ENCODE measurements around the gene ST6GALNAC3.

Gene ST6GALNAC3

DNA sequence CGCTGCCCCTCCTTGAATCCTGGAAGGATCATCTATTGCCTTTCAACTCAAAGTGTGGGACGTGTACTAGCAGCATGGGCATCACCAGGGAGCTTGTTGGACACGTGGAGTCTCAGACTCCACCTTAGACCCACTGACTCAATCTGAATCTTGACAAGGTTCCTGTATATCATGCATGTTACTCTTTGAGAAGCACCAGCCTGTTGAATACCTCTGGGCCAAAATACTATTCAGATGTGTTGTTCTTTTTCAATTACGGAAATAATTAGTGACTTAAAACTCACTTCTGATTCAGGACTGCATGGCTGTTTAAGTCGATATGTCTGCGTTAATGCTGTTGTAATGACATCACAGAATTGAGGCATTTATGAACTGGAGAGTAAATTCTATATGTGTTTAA is 70.8 kb downstream of the ST6GALNAC3 start:
- DNase-seq: no peak

DNA sequence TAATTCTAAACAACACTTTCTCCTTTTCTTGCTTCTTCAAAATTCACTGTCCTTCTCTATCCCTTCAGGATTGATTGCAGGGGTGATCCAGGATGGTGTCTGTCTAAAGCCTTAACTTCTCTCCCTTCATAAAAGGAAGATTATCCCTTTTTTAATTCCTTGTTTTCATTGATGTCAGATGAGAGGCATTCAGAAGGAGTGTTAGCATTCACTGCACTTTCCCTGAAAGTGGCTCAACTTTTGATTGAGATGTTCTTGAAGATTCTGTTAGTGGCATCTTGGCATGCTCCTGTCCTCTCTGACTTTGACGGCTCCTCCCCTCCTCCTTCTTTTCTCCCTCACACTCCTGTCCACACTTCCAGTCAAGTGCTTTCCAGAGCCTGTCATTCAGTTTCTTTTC is 71.6 kb downstream of the ST6GALNAC3 start:
- DNase-seq: no peak

DNA sequence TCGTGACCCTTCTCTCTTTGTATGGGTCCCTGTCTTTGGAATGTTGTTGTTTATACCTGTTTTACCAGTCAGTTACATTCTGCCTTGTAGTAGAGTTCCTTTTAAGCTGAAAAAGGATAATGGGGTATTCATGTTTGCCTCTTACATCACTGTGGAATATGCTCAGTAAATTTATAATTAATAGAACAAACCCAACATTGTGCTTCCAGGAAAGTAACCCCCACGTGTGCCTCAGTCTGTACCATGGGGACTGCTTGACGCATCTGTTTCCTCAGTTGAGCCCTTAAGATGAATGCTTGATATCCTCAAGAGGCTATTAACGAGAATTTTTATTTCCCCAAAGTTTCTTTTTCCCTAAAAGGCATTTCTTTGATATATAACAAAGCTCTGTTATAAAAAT is 73.4 kb downstream of the ST6GALNAC3 start:
- DNase-seq: no peak

DNA sequence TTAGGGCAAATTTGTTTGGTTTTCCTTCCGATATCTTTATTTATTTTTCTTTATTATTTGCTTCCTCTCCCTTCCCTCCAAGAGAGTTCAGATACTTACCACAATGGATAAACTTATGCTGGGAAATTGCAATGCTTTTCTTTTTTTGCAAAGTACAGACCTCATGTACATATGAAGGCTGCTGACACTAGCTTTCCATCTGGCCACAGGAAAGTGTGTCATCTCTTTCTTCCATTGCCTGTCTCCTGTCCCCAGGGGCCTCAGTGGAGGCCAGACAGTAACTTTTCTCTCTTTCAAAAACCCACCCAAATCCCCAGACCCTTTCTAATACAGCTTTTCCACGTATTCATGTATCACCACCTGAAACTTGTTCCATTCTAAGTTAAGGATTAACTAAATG is 73.9 kb downstream of the ST6GALNAC3 start:
- DNase-seq: no peak

DNA sequence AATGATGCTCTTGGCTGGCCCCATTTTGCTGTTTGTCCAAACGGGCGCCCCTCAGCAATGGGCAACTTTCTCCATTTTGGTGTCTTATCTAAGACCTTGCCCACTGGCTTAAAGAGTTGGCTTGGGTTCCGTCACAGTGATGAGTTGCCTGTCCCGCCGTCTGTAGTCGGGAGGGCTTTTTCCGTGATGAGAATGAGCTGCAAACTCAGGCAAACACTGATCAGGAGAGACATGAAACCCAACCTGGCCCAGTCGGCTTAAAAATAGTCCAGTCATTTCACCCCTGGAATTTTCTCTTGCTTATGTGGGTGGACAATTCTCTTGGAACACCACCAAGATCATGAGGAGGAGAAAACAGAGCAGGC is 79.3 kb downstream of the ST6GALNAC3 start:
- DNase-seq: no peak

DNA sequence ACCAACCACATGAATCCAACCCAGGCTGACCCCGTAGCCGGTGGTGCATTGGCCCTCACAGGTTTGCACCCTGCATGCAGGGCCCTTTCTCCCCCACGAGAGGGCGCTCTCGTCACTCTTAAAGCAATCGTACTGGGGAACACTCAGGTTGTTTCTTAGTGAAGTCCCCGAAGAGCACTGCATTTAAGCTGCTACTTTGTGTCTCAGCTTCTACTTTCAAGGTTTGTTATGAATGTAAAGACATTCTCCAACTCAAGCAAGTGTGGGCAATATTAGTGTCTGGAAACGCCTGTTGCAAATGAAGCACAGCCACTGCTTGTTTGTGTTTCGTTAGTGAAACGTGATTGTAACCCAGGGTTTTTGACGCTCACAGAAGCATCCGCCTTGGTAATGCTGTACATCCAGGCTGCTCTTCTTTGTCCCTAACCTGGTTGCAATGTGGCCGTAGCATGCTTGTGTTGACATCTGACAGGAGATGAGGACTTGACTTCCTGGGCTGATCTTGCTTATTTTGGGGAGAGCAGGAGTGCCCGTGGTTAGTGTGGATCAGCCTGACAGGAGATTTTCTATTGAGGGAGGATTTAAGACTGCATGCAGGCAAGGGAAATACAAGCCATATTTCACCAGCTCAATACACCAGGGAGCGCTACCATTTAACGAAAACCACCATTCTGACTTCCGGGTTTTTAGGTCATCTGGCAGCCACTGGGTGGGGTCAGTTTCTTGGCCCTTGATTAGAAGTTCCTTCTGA is 79.8 kb downstream of the ST6GALNAC3 start:
- DNase-seq: peak; percentile 79

DNA sequence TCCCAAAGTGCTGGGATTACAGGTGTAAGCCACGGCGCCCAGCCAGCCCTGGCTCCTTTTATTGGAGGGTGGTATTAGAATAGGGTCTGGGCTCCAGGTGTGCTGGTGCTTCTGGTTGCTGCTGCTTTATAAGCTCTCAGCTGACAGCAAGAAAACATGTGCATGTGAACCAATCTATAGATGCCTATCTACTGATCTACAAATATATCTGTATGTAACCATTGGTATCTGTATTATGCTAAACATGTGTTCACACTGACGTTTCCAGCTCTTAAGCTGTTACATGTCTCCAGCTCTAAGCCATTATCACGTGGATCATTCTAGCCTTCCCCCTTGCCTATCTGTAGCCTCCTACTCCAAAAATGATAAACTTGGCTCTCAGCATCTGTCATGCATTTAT is 82.4 kb downstream of the ST6GALNAC3 start:
- DNase-seq: no peak

DNA sequence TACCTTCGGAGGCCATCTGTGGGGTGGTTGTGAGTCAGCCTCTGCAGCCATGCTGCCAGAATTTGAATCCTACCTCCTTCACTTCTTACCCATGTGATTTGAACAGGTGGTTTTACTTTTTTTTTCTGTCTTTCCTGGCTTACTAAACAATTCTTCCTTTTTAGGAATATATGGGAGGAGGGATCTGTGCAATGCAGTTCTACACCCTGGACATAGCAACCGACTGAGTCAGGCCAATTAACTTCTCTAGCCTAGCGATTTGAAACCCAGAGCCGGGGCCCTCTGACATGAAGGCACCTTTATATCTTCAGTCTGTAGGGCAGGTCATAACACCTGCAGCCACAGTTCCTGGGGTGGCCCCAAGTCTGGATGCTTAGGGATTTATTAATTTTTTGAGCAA is 83.6 kb downstream of the ST6GALNAC3 start:
- no peak for DNase-seq

DNA sequence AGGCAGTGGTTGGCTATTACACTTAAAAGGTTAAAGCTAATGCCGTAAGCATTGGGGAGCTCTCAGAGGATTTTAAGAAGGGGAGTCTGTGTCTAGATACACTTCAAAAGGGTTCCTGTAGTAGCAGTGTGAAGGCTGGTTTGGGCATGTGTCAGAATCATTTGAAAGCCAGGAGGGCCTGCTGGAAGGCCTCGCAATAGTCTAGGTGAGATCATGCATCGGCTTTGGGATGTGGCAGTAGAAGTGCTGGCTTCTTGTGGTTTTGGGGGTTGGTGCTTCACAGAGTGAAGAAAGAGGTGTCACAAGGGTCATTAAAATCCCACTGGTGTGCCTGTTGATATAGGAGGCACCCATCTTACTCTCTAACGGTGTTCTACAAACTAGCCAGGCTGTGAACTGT is 85.7 kb downstream of the ST6GALNAC3 start:
- no peak for DNase-seq

DNA sequence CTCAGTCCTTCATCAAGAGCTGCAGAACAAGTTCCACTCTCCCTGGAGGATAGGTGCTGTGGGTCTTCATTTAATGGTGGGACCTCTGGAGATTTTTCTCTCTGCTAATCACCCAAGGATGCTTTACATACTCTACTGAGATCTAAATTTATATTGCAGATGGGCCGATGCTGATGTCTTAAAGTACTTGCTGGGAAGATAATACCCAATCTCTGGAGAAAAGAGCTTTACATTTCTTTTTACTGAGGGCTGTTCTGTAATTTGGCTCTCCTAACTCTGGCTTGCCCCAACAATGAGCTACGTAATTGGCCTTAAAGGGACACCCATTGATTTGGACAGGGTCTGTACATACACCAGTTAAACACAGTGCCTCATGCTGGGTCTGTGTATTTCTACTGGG is 86.9 kb downstream of the ST6GALNAC3 start:
- DNase-seq: no peak

DNA sequence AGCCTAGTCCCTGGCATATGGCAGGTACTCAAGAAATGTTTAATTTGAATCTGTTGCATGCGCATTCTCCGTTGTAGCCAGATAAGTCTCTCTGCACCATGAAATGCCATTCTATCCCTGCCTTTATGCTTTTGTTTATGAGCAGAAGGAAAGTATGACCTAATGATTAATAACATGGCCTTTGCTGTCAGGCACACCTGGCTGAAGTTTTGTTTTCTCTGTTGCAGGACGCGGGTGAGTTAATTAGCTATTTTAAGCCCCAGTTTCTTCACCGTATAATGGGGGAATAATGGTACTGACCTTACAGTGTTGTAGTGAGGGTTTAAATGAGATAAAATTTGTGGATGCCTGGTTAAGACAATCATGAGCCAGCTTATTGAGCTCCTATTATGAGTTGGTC is 87.7 kb downstream of the ST6GALNAC3 start:
- no peak for DNase-seq

DNA sequence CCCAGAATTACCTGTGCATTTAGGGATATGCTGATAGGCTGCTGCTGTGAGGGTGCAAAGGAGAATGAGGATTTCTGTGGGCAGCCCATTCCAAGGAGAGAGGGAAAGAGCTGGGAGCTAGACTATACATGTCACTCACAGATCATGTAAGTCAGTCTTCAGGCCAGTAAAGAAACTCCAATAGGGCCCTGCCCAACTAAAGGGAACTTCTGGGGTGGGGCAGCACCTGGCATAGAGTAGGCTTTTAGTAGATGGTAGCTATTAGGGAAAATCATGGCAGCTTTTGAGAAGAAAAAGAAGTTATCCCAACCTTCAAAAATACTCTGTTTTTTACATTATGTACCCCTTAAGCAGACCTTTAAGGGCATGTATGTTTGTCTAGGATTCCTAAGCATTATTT is 89.6 kb downstream of the ST6GALNAC3 start:
- no peak for DNase-seq

DNA sequence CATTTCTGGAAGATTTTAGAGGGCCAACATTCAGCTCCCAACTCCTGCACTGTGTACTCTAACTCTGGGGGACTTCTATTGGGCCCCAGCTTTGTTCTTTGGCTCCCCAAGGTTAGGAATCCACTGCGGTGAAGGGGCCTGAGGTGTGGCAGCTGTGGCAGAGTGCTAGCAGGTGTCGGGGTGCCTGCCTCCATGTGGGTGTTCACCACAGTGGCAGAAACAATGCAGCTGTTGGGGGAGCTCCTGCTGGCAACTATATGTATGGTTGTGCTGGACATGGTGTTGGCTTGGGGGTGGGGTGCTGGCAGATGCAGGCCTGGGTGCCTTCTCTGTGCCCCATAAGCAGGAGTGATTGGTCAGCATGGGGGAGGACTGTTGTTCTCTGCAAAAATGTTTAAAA is 95.5 kb downstream of the ST6GALNAC3 start:
- DNase-seq: no peak

DNA sequence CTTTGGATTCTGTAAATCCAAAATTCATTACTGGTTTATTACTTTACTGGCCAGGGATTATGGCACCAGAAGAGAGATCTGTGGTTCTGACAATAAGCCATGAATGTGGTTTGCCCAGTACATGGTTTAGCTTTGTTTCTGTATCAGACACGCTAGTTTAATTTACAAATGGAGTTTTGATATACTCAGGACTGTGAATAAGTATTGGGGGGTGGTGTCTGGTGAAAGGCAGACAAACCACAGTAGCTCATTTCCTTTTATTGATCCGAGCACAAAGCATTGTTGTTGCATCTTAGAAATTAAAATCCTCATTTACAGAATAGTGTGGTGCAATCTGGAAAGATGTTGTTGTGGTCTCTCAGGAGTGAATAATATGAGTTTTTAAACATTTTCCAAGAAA is 96.0 kb downstream of the ST6GALNAC3 start:
- DNase-seq: no peak

DNA sequence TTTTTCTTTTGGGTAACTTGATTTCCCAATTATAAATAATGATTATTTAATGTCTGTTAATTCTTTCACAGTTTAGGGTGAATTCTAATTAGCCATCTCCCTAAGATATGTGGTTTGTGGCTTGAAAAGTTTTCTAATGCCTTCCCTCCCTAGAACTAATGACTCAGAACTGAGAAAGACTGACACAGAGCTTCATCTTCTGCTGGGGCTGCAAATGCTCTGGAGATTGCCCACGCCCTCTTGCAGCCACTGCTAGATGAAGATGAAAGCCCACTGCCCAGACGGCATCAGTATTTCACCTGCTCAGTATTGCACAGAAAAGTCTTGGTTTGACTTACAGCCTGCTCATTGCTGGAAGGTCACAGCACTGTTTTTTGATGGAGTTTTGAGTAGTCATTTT is 101.5 kb downstream of the ST6GALNAC3 start:
- DNase-seq: no peak

DNA sequence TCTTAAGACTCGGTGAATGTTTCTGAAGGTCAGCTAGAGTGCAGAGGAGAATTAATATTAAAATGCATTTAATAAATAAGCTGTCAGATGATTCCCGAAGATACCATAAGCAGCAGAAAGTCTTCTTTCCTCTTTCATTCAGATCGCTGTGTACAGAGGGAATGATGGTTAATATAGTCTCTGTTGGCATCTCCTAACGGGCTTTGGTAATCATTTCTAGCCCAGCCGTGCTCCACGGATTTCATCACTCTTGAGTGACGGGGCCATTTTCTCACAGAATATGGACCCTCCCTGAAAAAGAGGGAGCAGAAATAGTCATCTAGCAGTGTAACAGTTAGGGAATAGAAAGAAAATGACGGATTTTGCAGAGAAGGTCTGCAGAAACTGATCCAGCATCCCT is 103.1 kb downstream of the ST6GALNAC3 start:
- DNase-seq: no peak

DNA sequence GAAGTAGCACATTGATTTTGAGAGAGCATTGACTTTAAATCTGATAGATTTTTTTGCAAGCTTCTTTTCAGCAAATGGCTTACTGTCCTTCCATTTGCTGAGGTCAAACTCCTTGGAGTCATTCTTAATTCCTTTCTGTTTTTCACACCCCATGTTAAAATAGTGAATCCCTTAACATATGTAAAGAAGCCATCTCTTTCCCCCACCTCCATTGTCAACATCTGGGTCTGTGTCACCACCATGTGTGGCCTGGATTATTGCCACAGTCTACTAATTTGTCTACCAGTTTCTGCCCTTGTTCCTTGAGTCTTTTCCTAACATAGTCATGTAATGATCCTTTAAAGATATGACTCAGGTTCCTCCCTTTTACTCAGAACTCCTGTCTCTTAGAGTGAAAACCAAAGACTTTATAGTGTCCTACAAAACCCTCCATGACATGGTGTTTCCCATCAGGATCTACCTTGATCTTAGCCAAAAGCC is 104.7 kb downstream of the ST6GALNAC3 start:
- DNase-seq: no peak

DNA sequence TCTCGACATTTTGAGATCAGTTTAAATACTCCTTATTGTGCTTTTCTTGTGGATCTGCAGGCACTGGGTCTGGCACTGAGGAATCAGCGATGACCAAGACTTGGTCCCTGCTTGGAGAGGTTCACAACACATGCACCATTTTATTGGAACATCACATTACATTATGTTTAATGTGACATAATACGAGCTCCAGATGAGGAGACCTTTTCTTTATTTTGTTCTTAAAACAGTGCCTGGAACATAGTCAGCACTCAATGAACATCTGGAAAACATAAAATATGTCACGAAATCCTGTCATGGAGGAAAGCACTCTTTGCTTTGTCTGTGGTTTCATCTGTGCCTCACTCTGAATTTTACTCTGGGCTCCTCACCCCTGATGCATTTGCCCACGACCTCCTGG is 110.7 kb downstream of the ST6GALNAC3 start:
- DNase-seq: no peak

DNA sequence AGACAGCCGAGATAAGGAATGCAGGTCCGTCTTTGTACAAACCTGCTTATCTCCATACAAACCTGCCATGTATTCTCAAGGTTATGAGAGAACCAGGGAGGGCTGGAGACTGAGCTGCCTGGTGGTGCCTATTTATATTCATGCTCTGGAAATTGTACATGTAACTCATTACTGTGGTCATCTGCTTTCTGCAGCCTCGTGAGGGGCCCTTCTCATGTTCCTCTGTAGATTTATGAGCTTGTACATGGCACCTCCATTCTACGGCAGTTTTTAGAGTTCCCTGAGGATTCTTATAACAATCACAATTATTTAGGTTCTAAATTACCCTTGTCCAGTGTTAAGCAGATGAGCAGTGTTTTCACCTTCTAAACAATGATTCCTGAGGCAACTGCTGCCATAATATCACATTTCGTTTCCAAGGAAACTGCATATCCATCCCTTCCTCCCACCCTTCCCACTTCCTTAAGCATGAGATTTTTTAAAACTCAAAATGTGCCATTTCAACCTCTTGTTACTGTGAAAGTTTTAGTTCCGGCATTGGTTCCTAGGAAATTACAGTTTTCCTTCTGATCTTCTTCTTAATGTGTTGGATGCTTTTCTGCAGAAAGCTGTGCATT is 112.1 kb downstream of the ST6GALNAC3 start:
- DNase-seq: no peak

DNA sequence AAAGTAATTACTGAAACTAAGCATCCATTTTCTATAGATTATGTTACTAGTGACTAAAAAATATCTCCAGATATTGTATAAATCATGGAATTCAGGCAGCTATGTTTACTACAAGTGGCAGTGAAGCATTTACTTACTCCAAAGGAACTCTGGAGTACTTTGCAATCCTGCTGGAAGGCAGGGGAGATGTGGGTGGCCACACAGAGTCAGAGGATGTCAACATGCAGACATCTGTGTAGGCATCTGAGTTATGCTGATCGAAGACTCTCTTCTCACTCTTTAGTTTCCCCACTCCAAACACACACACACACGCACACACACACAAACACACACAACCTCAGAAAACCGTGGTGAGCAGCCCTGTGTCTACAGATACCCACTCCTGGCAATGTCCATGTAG is 112.9 kb downstream of the ST6GALNAC3 start:
- DNase-seq: no peak

DNA sequence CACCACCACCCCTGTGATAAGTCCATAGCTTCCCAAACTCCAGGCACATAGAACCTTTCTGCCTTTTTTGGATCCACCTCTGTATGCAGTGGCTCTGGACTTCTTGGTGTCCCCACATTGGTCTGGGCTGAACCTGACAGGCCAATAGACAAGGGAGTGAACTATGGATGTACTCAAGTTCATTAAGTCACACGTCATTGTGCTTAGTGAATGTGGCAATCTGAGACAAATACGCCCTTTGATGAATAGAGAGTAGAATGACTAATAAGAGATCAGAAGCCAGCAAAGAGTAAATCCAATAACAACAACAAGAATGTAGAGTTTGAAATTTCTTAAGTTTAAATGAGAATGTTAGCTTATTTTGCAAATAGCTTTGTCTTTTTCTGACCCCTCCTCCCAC is 114.8 kb downstream of the ST6GALNAC3 start:
- DNase-seq: no peak

DNA sequence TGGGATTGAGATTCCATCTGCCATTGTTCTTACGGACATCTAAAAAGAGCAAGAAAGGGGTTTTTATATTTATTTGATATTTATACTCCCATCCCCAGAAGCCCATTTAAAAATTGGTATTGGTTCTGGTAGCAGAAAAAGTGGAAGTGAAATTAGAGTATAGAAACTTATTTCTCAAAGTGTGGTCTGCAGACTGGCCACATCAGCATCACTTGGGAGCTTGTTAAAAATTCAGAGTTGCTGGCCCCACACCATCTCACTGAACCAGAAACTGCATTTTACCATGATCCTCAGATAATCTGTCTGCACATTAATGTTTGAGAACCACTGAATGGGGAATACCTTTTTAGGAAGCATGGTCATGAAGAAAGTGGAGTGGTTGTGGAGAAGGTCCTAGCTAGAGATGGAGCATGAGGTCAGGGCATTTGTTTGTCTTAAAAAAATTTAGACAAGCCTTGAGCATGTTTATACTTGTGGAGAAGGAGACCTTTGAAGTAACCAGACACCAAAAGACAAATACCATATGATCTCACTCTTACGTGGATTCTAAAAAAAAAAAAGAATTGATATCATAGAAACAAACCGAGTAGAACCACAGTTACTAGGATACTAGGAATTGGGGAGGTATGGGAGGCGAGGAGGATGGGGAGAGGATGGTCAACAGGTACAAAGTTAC is 116.3 kb downstream of the ST6GALNAC3 start:
- no peak for DNase-seq

DNA sequence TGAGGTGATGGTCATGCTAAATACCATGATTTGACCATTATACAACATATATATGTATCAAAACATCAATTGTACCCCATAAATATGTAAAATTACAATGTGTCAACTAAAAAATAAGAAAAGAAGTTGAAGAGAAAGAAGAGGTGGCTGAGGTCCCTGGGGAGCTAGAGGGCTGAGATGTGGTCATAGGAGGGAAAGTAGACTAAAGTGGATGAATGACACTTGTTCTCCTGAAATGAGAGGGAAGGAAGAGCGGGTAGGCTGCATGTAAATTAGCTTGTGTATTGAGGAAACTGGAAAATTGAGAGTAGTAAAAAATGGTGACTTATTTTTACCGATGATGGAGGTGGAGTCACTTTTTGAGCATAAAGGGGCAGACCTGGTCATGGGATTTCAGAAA is 117.0 kb downstream of the ST6GALNAC3 start:
- no peak for DNase-seq

DNA sequence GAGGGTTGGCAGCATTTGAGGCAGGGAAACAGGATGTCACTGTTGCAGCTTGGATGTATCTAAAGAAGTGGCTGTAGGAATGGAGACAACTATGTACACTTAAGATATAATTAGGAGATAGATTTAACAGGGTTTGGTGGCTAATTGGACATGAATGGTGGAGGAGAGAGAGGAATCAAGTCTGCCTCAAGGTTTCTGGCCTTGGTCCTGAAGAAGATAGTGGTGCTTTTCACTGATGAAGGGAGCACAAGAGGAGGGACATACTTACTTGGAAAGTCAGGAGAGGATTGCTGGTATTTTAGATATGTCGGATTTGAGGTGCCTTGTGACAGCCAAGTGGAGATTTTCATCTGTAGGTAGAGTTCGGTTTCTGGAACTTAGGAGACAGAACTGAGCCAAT is 123.9 kb downstream of the ST6GALNAC3 start:
- DNase-seq: no peak
